Upper lobe of right lung (tissue), 1 donor: ENCODE data around the gene NCAPG2. TPM values are rescaled to one million over a fixed set of nuclear protein-coding genes. Genes with fewer than 3 reads are reported as not detected.

Experiments
- ATAC-seq: fragments of 200-7000 bp; cut with Tn5 transposase; one replicate; pipeline ENCODE4 v1.9.1; 2020; ENCODE audit warnings: mild to moderate bottlenecking, moderate library complexity
- DNase-seq: peaks from one replicate; pipeline ENCODE4 v3.0.0-alpha.2; 2020
- H3K27ac ChIP-seq: fragments of 200-600 bp; one replicate; pipeline ENCODE4 v1.8.0; 2022
- H3K27me3 ChIP-seq: fragments of 200-600 bp; one replicate; pipeline ENCODE4 v1.8.0; 2022; ENCODE audit warnings: mild to moderate bottlenecking
- H3K36me3 ChIP-seq: fragments of 200-600 bp; one replicate; pipeline ENCODE4 v1.8.0; 2022
- H3K4me1 ChIP-seq: fragments of 200-600 bp; one replicate; pipeline ENCODE4 v1.8.0; 2022
- H3K4me3 ChIP-seq: fragments of 200-600 bp; one replicate; pipeline ENCODE4 v1.8.0; 2022; ENCODE audit warnings: mild to moderate bottlenecking
- H3K9me3 ChIP-seq: fragments of 200-600 bp; one replicate; pipeline ENCODE4 v1.8.0; 2022
- intact Hi-C: fragments of 100-400 bp; cut with DNase I; formaldehyde crosslinking; loops from one replicate; pipeline ENCODE4 v1.11.0; 2022
- total RNA-seq: library from RNA; stranded (reverse); fragmentation: NEBNext Ultra II Directional; extraction: Animal tissue kit (Norgen Biotek cat#: 25700); gene quantifications from one replicate; pipeline ENCODE4 v1.2.1, GENCODE V29; 2021
- TF ChIP-seq, protein P1 (sequence below): fragments of 200-600 bp; IDR thresholded peaks from one replicate; pipeline ENCODE4 v1.8.0; 2022; ENCODE audit warnings: antibody characterized with exemption
- donor health status: DM: no; HTN: yes; CAD: no; lungs with severe emphysema.

Gene NCAPG2
- total RNA-seq, 1 donor from 2014 or later: 6.5 TPM

DNA sequence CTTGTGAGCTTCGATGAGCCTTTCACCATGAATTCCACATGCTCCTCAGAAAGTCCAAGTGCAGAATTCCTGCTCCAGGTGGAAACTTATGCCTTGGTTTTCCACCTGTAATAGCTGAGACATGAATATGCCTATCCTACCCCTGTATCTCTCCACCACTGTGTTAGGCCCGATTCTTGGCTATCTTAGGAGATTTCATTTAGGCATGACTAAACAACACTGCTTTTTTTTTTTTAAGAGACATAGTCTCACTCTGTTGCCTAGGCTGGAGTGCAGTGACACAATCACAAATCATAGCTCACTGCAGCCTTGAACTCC lies 57.2 kb downstream of the NCAPG2 start:
- Histone ChIP-seq H3K27ac (no peak overlapping the region), H3K9me3 (no peaks in the 10 kb centered on the region), H3K27me3 (no peaks in the 10 kb centered on the region), H3K4me1 (no peaks in the 10 kb centered on the region), H3K4me3 (no peak overlapping the region), H3K36me3 (peaks cover 6% of the 10 kb centered on the region)
- ATAC-seq (no peak), DNase-seq (no peak)
- intact Hi-C loops: no loop called here
- TF ChIP-seq, protein P1, sequence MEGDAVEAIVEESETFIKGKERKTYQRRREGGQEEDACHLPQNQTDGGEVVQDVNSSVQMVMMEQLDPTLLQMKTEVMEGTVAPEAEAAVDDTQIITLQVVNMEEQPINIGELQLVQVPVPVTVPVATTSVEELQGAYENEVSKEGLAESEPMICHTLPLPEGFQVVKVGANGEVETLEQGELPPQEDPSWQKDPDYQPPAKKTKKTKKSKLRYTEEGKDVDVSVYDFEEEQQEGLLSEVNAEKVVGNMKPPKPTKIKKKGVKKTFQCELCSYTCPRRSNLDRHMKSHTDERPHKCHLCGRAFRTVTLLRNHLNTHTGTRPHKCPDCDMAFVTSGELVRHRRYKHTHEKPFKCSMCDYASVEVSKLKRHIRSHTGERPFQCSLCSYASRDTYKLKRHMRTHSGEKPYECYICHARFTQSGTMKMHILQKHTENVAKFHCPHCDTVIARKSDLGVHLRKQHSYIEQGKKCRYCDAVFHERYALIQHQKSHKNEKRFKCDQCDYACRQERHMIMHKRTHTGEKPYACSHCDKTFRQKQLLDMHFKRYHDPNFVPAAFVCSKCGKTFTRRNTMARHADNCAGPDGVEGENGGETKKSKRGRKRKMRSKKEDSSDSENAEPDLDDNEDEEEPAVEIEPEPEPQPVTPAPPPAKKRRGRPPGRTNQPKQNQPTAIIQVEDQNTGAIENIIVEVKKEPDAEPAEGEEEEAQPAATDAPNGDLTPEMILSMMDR: no peak

DNA sequence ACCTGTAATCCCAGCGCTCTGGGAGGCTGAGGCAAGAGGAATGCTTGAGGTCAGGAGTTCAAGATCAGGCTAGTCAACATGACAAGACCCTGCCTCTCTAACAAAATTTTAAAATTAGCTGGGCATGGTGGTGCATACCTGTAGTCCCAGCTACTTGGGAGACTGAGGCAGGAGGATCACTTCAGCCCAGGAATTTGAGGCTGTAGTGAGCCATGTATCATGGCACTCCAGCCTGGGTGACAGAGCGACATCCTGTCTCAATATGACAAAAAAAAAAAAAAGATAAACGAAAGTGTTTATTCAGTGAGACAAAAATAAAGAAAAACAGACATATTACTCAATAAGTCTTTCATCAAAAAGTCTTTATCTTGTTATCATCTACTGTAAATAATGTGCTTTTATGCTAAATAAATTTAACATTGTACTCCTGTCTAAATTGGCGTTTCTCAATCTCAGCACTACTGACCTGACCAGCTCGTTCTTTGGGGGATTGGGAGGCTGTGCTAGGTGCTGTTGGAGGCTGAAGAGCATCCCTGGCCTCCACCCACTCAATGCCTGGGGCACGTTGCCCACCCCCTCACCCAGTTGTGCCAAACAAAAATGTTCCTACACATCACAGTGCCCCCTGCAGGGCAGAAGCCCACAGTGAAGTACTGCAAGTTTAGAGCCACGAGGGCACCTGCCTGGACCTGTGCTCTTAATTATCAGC lies 57.7 kb downstream of the NCAPG2 start:
- intact Hi-C loops: no loop called here
- H3K4me1 ChIP-seq: no peaks in the 10 kb centered on the region
- no peaks in the 10 kb centered on the region for H3K27me3 ChIP-seq
- peaks cover 6% of the 10 kb centered on the region for H3K36me3 ChIP-seq
- ATAC-seq (peak; percentile 53), DNase-seq (no peak)
- TF ChIP-seq, protein P1: peak; percentile 44
- no peak overlapping the region for H3K27ac ChIP-seq
- no peak overlapping the region for H3K4me3 ChIP-seq
- H3K9me3 ChIP-seq: no peaks in the 10 kb centered on the region

DNA sequence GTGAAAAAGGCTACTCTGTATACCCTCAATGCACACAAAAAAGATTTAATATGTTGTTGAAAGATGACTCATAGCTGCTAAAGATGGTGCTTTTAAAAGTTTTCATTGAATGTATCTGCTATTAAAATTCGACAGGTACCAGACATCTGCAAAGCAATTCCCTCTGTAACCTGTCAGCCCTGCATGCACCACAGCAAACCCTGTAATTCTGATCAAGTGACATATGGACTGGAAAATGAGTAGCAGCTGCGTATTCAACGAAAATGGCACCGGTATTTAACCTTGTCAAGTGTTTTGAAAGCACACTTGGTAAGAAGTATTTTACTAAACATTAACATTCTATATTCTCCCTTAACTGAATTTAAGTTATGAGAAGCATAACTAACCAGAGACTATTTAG lies 58.8 kb downstream of the NCAPG2 start:
- TF ChIP-seq, protein P1: no peak

DNA sequence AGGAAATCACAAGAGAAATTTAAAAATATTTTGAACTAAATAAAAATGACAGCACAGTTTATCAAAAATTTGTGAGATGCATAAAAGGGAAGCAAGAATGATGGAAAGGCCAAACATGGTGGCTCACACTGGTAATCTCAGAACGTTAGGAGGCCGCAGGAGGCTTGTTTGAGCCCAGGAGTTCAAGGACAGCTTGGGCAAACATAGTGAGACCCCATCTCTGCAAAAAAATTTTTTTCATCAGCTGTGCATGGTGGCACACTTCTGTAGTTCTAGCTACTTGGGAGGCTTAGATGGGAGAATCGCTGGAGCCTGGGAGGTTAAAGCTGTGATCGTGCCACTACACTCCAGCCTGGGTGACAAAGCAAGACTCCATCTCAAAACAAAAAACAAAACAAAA lies 62.5 kb downstream of the NCAPG2 start:
- no peak for DNase-seq
- Histone ChIP-seq H3K4me1 (no peaks in the 10 kb centered on the region), H3K36me3 (peaks cover 6% of the 10 kb centered on the region), H3K9me3 (no peaks in the 10 kb centered on the region), H3K27me3 (no peaks in the 10 kb centered on the region), H3K27ac (no peak overlapping the region), H3K4me3 (no peak overlapping the region)
- intact Hi-C loops: no loop called here
- TF ChIP-seq, protein P1: no peak
- ATAC-seq: no peak

More for the DNA sequence above, 58.8 kb downstream of the NCAPG2 start:
- ATAC-seq (no peak), DNase-seq (no peak)
- Histone ChIP-seq H3K4me3 (no peak overlapping the region), H3K9me3 (no peaks in the 10 kb centered on the region), H3K4me1 (no peaks in the 10 kb centered on the region), H3K36me3 (peaks cover 6% of the 10 kb centered on the region), H3K27me3 (no peaks in the 10 kb centered on the region), H3K27ac (no peak overlapping the region)
- intact Hi-C loops: no loop called here

DNA sequence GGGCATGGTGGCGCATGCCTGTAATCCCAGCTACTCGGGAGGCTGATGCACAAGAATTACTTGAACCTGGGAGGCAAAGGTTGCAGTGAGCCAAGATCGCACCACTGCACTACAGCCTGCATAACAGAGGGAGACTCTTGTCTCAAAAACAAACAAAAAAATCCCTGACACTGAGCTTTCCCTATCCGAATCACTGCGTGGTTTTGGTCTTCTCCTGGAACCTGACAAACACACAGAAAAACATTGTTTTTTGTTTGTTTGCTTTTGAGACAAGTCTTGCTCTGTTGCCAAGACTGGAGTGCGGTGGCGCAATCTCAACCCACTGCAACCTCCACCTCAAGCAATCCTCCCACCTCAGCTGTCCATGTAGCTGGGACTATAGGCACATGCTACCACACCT lies 66.6 kb downstream of the NCAPG2 start:
- intact Hi-C loops: no loop called here
- TF ChIP-seq, protein P1: no peak
- H3K27ac ChIP-seq: no peak overlapping the region
- H3K27me3 ChIP-seq: no peaks in the 10 kb centered on the region
- H3K4me1 ChIP-seq: no peaks in the 10 kb centered on the region
- no peak overlapping the region for H3K4me3 ChIP-seq
- H3K36me3 ChIP-seq: no peaks in the 10 kb centered on the region
- ATAC-seq: no peak
- DNase-seq: no peak
- H3K9me3 ChIP-seq: no peaks in the 10 kb centered on the region
